GM12878 (cell line): Measurements from ENCODE around the gene EEF1AKMT2. TPM values are rescaled to one million over a fixed set of nuclear protein-coding genes. Genes with fewer than 3 reads are reported as not detected.

Experiments used
- ASH2L ChIP-seq: fragments of 300-600, 200-600 bp; sonication (generic); IDR thresholded peaks from 2 replicates; pipeline ENCODE4 v1.6.1; 2017; ENCODE audit warnings: low read depth, mild to moderate bottlenecking, borderline replicate concordance
- ATF7 ChIP-seq: fragments of 450-650 bp; IDR thresholded peaks from 2 replicates; pipeline ENCODE4 v1.6.1; 2016; ENCODE audit warnings: low read depth, mild to moderate bottlenecking
- BACH1 ChIP-seq: fragments of 450-650 bp; IDR thresholded peaks from 2 replicates; pipeline ENCODE4 v1.6.1; 2017; ENCODE audit warnings: mild to moderate bottlenecking, borderline replicate concordance
- CHD2 ChIP-seq: IDR thresholded peaks from 2 replicates; pipeline ENCODE4 v1.6.1; 2011; ENCODE audit warnings: low read depth, low read length, improper control_type of control experiment, borderline replicate concordance
- CREB1 ChIP-seq: IDR thresholded peaks from 2 replicates; pipeline ENCODE4 v1.6.1; 2012; ENCODE audit warnings: low read depth, mild to moderate bottlenecking, inconsistent platforms
- GATAD2B ChIP-seq: fragments of 450-650 bp; conservative IDR thresholded peaks from 2 replicates; pipeline ENCODE4 v1.6.1; 2017; ENCODE audit warnings: low read depth, mild to moderate bottlenecking, moderate library complexity
- HCFC1 ChIP-seq: fragments of 150-350 bp; IDR thresholded peaks from 2 replicates; pipeline ENCODE4 v1.6.1; 2014; ENCODE audit warnings: low read length
- HDAC6 ChIP-seq: fragments of 200-600 bp; sonication (generic); IDR thresholded peaks from one replicate; pipeline ENCODE4 v1.8.0; 2017; ENCODE audit warnings: antibody characterized with exemption; ENCODE audit not compliant: unreplicated experiment
- IKZF1 ChIP-seq: fragments of 450-650 bp; conservative IDR thresholded peaks from 2 replicates; pipeline ENCODE4 v1.6.1; 2017; ENCODE audit warnings: antibody characterized with exemption, mild to moderate bottlenecking
- JUND ChIP-seq: IDR thresholded peaks from 2 replicates; pipeline ENCODE4 v1.6.1; 2012; ENCODE audit warnings: low read depth, mild to moderate bottlenecking, low read length, improper control_type of control experiment, moderate library complexity
- KAT2A ChIP-seq: conservative IDR thresholded peaks from 2 replicates; pipeline ENCODE4 v1.6.1; 2011; ENCODE audit warnings: low read depth, low read length; ENCODE audit not compliant: control insufficient read depth
- LARP7 ChIP-seq: fragments of 450-650 bp; IDR thresholded peaks from 2 replicates; pipeline ENCODE4 v1.6.1; 2017; ENCODE audit warnings: mild to moderate bottlenecking
- NR2C1 ChIP-seq: fragments of 450-650 bp; IDR thresholded peaks from 2 replicates; pipeline ENCODE4 v1.6.1; 2017; ENCODE audit warnings: antibody characterized with exemption, mild to moderate bottlenecking, moderate library complexity
- POLR2AphosphoS2 ChIP-seq: IDR thresholded peaks from 2 replicates; pipeline ENCODE4 v1.6.1; 2011; ENCODE audit warnings: low read depth, mild to moderate bottlenecking, low read length, improper control_type of control experiment, moderate library complexity
- POU2F2 ChIP-seq: IDR thresholded peaks from 3 replicates; pipeline ENCODE4 v1.6.1; 2011; ENCODE audit warnings: low read depth, mild to moderate bottlenecking, low read length, borderline replicate concordance
- RUNX3 ChIP-seq: IDR thresholded peaks from 2 replicates; pipeline ENCODE4 v1.6.1; 2012; ENCODE audit warnings: low read length, inconsistent platforms
- SIX5 ChIP-seq: IDR thresholded peaks from 2 replicates; pipeline ENCODE4 v1.6.1; 2011; ENCODE audit warnings: mild to moderate bottlenecking, low read depth, low read length, moderate library complexity; ENCODE audit not compliant: severe bottlenecking
- SPI1 ChIP-seq: IDR thresholded peaks from 2 replicates; pipeline ENCODE4 v1.6.1; 2011; ENCODE audit warnings: low read depth, mild to moderate bottlenecking, low read length, moderate library complexity, borderline replicate concordance; ENCODE audit not compliant: insufficient read depth
- STAT1 ChIP-seq: fragments of 450-650 bp; conservative IDR thresholded peaks from 2 replicates; pipeline ENCODE4 v1.6.1; 2014; ENCODE audit warnings: antibody characterized with exemption, mild to moderate bottlenecking
- TAF1 ChIP-seq: IDR thresholded peaks from 2 replicates; pipeline ENCODE4 v1.6.1; 2011; ENCODE audit warnings: mild to moderate bottlenecking, low read depth, low read length, borderline replicate concordance
- TARDBP ChIP-seq: IDR thresholded peaks from 2 replicates; pipeline ENCODE4 v1.6.1; 2016; ENCODE audit warnings: borderline replicate concordance
- TCF12 ChIP-seq: IDR thresholded peaks from 2 replicates; pipeline ENCODE4 v1.6.1; 2011; ENCODE audit warnings: low read depth, mild to moderate bottlenecking, low read length
- TCF7 ChIP-seq: IDR thresholded peaks from 2 replicates; pipeline ENCODE4 v1.6.1; 2014; ENCODE audit warnings: antibody characterized with exemption, borderline replicate concordance
- ZNF384 ChIP-seq: IDR thresholded peaks from 2 replicates; pipeline ENCODE4 v1.6.1; 2012; ENCODE audit warnings: low read depth, mild to moderate bottlenecking, low read length, improper control_type of control experiment, borderline replicate concordance
- polyA plus RNA-seq, 11 experiments: library from polyadenylated mRNA; depleted of rRNA in 4 of 11; unstranded in 6 of 11; stranded (reverse) in 5 of 11; fragments of >200 nt; fragmentation: Nextera tagmentation in 4 of 11; fragmentation: Illumina TruSeq in 1 of 11; extraction: Ambion mirVana in 4 of 11; extraction: Trizol in 1 of 11; gene quantifications; 1 replicate in 1 of 11; 2 replicates in 10 of 11; pipeline versions ENCODE4 v1.2.1 to v1.2.3, GENCODE V29; 2011 to 2016; ENCODE audit warnings: inconsistent platforms in 2 of 11, missing spikeins in 2 of 11, low read depth in 1 of 11
- total RNA-seq, 4 experiments: library from RNA; depleted of rRNA in 3 of 4; stranded (reverse); fragments of >200 nt in 3 of 4; fragmentation: Illumina TruSeq in 1 of 4; extraction: Trizol in 1 of 4; gene quantifications; 2 replicates each; pipeline versions ENCODE4 v1.2.1 to v1.2.3, GENCODE V29; 2013 to 2021
- TF ChIP-seq, protein P1 (sequence below): IDR thresholded peaks from 2 replicates; pipeline ENCODE4 v1.6.1; 2012; ENCODE audit warnings: low read depth, low read length, improper control_type of control experiment
- TF ChIP-seq, protein P2 (sequence below): IDR thresholded peaks from 2 replicates; pipeline ENCODE4 v1.6.1; 2012; ENCODE audit warnings: improper control_type of control experiment, low read depth, low read length; ENCODE audit not compliant: insufficient replicate concordance

EEF1AKMT2 gene
- total and polyA plus RNA-seq, 10 of the 15 experiments (the other 5 are each of a cell fraction or from before 2014, with no cell fraction given): 9.1 to 29.3 (median 23.6) TPM

DNA sequence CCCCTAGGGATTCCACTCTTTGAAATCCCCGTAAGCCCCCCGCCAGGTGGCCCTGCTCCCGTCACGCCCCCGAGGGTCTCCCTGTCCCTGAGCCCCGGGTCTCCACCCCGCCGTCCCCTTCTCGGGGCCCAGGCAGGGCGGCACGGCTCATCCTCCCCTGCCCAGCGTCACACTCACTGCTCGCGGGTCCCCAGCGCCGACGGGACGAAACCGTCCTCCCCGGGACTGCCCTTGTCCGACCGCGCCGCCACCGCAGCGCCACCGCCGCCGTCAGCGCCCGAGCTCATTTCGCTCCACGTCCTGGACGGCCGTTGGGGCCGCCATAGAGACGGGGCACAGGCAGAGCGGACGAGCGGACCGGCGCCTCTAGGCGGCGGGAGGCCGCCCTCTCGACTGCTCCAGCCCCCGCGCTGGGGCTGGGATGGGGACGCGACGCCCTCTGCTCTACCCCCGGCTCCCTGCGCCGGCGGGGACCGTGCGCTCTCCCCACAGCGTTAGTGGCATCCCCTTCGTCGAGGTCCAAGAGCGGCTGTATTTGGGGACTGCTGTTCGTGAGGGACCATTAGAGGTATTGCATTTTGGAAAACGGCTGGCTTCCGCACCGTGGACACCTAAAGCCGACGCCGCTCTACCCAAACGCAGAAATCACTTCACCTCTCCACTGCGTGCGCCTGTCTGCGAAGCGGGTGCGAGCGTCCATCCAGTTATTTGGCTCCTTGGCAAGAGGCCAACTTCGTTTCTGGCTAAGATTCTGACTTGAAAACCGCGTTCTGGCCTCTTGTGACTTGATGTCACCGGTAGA, at the start of gene EEF1AKMT2 (continued):
- TF ChIP-seq ZNF384 (no peak), CHD2 (peak; percentile 70; the same call in 1 of the 2 replicates), GATAD2B (peak; percentile 84), HCFC1 (peak; percentile 68), RUNX3 (peak; percentile 52; the same call in 1 of the 2 replicates), ASH2L (0 out of 2 replicates have a peak, but pooled peaks have one; percentile 73), NR2C1 (peak; percentile 73), CREB1 (peak; percentile 37; the same call in 1 of the 2 replicates), ATF7 (no peak), SPI1 (no peak), POU2F2 (peak; percentile 42; the same call in 1 of the 3 replicates), JUND (no peak), SIX5 (peak; percentile 12), TAF1 (peak; percentile 93), KAT2A (no peak), STAT1 (0 out of 2 replicates have a peak, but pooled peaks have one; percentile 26), TCF12 (peak; percentile 61; the same call in 1 of the 2 replicates), TCF7 (no peak), BACH1 (0 out of 2 replicates have a peak, but pooled peaks have one; percentile 66), IKZF1 (peak; percentile 95), POLR2AphosphoS2 (peak; percentile 79; the same call in 1 of the 2 replicates), HDAC6 (peak; percentile 93), LARP7 (peak; percentile 72), TARDBP (0 out of 2 replicates have a peak, but pooled peaks have one; percentile 45)
- TF ChIP-seq, protein P1, sequence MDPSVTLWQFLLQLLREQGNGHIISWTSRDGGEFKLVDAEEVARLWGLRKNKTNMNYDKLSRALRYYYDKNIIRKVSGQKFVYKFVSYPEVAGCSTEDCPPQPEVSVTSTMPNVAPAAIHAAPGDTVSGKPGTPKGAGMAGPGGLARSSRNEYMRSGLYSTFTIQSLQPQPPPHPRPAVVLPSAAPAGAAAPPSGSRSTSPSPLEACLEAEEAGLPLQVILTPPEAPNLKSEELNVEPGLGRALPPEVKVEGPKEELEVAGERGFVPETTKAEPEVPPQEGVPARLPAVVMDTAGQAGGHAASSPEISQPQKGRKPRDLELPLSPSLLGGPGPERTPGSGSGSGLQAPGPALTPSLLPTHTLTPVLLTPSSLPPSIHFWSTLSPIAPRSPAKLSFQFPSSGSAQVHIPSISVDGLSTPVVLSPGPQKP: peak; percentile 44; the same call in 1 of the 2 replicates
- TF ChIP-seq, protein P2, sequence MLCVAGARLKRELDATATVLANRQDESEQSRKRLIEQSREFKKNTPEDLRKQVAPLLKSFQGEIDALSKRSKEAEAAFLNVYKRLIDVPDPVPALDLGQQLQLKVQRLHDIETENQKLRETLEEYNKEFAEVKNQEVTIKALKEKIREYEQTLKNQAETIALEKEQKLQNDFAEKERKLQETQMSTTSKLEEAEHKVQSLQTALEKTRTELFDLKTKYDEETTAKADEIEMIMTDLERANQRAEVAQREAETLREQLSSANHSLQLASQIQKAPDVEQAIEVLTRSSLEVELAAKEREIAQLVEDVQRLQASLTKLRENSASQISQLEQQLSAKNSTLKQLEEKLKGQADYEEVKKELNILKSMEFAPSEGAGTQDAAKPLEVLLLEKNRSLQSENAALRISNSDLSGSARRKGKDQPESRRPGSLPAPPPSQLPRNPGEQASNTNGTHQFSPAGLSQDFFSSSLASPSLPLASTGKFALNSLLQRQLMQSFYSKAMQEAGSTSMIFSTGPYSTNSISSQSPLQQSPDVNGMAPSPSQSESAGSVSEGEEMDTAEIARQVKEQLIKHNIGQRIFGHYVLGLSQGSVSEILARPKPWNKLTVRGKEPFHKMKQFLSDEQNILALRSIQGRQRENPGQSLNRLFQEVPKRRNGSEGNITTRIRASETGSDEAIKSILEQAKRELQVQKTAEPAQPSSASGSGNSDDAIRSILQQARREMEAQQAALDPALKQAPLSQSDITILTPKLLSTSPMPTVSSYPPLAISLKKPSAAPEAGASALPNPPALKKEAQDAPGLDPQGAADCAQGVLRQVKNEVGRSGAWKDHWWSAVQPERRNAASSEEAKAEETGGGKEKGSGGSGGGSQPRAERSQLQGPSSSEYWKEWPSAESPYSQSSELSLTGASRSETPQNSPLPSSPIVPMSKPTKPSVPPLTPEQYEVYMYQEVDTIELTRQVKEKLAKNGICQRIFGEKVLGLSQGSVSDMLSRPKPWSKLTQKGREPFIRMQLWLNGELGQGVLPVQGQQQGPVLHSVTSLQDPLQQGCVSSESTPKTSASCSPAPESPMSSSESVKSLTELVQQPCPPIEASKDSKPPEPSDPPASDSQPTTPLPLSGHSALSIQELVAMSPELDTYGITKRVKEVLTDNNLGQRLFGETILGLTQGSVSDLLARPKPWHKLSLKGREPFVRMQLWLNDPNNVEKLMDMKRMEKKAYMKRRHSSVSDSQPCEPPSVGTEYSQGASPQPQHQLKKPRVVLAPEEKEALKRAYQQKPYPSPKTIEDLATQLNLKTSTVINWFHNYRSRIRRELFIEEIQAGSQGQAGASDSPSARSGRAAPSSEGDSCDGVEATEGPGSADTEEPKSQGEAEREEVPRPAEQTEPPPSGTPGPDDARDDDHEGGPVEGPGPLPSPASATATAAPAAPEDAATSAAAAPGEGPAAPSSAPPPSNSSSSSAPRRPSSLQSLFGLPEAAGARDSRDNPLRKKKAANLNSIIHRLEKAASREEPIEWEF: no peak
